Muscle layer of duodenum (tissue), 2 donors: ENCODE measurements around the gene F2RL1.

Experiments used
- H3K27ac ChIP-seq: one replicate; pipeline ENCODE4 v1.7.0; 2013; ENCODE audit warnings: mild to moderate bottlenecking, low read length
- H3K27me3 ChIP-seq: one replicate; pipeline ENCODE4 v1.7.0; 2013; ENCODE audit warnings: low read depth, mild to moderate bottlenecking, control low read depth, low read length
- H3K36me3 ChIP-seq, 2 donors: one replicate each; pipeline ENCODE4 v1.7.0; 2013; ENCODE audit warnings: low read length in 2 of 2, control low read depth in 1 of 2, mild to moderate bottlenecking in 1 of 2; ENCODE audit not compliant: insufficient read depth in 2 of 2, control insufficient read depth in 1 of 2
- H3K4me1 ChIP-seq, 2 donors: one replicate each; pipeline ENCODE4 v1.7.0; 2013; ENCODE audit warnings: low read length in 2 of 2, mild to moderate bottlenecking in 2 of 2, control low read depth in 1 of 2, moderate library complexity in 1 of 2; ENCODE audit not compliant: insufficient read depth in 2 of 2, control insufficient read depth in 1 of 2
- H3K4me3 ChIP-seq, 2 donors: one replicate each; pipeline ENCODE4 v1.7.0; 2013; ENCODE audit warnings: low read length in 2 of 2, low read depth in 1 of 2, mild to moderate bottlenecking in 1 of 2
- H3K9me3 ChIP-seq, 2 donors: one replicate each; pipeline ENCODE4 v1.7.0; 2013; ENCODE audit warnings: low read length in 2 of 2, control low read depth in 1 of 2, mild to moderate bottlenecking in 1 of 2; ENCODE audit not compliant: control insufficient read depth in 1 of 2
- donor health status: healthy.

F2RL1 gene

DNA sequence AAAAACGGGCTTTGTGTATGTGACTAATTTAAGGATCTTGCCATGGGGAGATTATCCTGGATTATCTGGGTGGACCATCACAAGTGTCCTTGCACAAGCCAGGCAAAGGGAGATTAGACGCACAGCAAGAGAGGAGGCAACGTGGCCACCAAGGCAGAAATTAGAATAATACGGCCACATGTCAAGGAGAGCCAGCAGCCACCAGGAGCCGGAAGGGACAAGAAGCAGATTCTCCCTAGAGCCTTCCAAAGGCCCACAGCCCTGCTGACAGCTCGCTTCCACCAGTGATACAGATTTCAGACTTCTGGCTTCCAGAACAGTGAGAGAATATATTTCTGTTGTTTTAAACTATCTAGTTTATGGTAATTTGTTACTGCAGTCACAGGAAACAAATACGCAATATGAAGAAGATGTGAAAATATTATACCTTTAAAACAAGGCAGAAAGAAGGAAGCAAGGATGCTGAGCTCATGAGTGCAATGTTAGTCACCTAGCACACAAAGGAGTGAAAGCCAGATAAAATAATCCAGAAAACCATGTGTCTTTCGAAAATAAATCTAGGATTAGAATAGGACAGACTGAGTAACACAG lies 28.7 kb upstream of the F2RL1 start:
- Histone ChIP-seq H3K27ac (peak overlapping the region; percentile 6), H3K4me3 (no peak overlapping the region), H3K9me3 (no peaks in the 10 kb centered on the region), H3K27me3 (no peaks in the 10 kb centered on the region), H3K4me1 (peaks cover 0 to 6% of the 10 kb centered on the region in 2 donors), H3K36me3 (no peaks in the 10 kb centered on the region)

DNA sequence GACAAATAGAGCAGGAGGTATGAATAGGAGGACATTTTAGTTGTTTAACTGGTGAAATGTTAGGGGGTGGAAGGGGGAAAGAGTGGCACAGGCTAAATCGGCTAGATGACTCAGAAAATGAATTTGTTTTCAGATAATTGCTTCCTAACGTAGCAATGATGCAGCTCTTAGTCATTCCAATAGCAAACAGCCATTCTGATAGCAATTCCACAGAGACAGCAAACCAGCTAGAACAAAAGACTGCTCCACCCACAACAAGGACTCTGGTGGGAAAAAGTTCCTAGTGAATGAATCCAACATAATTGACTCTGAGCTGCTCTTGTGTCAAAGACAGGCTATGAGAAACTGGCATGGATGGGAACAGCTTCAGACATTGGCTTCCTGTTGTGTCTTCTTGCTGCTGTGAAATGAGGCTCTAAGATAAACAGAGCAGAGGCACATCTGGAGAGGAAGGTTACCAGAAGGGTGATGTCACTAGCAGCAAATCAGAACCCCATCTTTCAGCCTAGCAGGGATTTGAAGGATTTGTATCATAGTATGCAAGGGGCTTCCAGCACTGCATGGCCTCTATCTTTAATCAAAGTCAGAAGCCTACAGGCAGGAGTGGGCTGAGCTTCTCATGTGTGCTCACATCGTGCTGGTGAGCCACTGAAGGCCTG lies 28.1 kb upstream of the F2RL1 start:
- Histone ChIP-seq H3K27me3 (no peaks in the 10 kb centered on the region), H3K9me3 (no peaks in the 10 kb centered on the region), H3K27ac (peak overlapping the region; percentile 67), H3K36me3 (no peaks in the 10 kb centered on the region), H3K4me3 (no peak overlapping the region), H3K4me1 (peaks cover 0 to 6% of the 10 kb centered on the region in 2 donors)

DNA sequence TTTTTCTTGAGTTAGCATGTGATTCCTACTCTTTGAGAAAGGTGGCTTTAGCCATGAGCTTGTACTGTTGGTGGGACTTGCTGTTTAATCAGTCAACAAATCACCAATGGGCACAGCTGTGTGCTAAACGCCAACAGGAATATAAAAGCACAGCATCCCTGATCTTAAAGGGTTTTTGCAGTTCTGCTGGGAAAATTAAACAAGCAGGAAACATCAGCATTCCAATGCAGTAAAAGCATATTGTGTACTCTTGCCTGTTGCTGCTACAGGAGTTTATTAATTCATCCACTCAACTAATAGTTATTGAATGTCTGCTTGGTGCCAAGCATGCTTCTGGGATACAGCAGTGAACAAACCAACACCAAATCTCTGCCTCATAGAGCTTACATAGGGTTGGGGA lies 27.4 kb upstream of the F2RL1 start:
- no peaks in the 10 kb centered on the region for H3K9me3 ChIP-seq
- H3K4me1 ChIP-seq, result peaks cover 0 to 6% of the 10 kb centered on the region in 2 donors
- no peaks in the 10 kb centered on the region for H3K36me3 ChIP-seq
- no peak overlapping the region for H3K4me3 ChIP-seq
- H3K27ac ChIP-seq, result peak overlapping the region; percentile 67
- no peaks in the 10 kb centered on the region for H3K27me3 ChIP-seq

DNA sequence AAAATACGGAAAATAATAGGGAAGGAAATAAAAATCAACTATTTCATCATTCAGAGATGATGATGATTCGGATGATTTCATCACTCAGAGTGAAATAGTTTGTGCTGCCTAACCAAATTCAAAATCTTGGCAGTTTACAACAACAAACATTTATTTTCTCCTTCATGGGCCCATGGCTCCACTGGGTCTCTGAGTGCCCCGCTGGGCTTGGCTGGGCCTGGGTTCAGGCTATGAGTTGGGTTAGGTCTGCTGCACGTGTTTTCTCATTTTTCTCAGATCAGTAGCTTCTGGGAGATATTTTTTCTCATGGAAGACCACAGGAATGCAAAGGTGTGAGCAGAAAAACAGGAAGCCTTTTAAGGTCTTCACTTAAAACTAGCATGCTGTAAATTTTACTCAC lies 24.0 kb upstream of the F2RL1 start:
- Histone ChIP-seq H3K9me3 (no peaks in the 10 kb centered on the region), H3K27ac (no peak overlapping the region), H3K36me3 (no peaks in the 10 kb centered on the region), H3K4me1 (peaks cover 0 to 6% of the 10 kb centered on the region in 2 donors), H3K4me3 (no peak overlapping the region), H3K27me3 (no peaks in the 10 kb centered on the region)

DNA sequence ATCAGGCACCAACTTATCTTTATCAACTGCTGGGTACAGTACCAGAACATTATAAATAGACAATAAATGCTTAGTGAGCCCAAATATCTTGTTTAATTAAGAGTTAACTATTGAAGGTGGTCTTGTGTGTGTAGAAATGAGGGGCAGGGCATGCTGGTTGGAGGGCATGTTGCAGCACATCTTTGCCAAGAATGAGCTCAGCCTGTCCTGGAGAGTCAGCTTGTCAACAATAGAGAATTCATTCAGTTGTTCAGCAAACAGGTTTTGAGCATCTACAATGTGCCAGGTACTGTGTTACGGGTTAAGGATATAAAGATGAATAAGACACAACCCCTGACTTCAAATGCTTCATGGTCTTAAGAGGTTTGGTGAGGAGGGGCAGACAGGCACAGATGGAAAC lies 19.2 kb upstream of the F2RL1 start:
- no peak overlapping the region for H3K4me3 ChIP-seq
- no peaks in the 10 kb centered on the region for H3K4me1 ChIP-seq
- H3K27me3 ChIP-seq, result no peaks in the 10 kb centered on the region
- no peaks in the 10 kb centered on the region for H3K9me3 ChIP-seq
- no peak overlapping the region for H3K27ac ChIP-seq
- no peaks in the 10 kb centered on the region for H3K36me3 ChIP-seq

DNA sequence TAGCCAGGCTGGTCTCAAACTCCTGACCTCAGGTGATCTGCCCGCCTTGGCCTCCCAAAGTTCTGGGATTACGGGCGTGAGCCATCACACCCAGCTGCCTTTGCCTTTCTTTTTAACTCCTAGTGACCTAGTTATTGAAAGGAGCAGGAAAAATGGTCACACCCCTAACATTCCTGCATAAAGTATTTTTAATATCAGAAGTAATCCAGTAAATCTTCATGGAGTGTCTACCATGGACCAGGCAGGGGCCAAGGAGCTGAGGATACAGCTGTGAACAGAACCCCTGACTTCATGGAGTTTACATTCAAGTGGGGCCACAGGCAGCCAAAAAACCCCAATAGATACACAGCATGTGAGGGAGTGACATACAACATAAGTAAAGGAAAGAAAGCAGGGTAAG lies 18.3 kb upstream of the F2RL1 start:
- Histone ChIP-seq H3K27ac (no peak overlapping the region), H3K36me3 (no peaks in the 10 kb centered on the region), H3K4me1 (no peaks in the 10 kb centered on the region), H3K27me3 (no peaks in the 10 kb centered on the region), H3K4me3 (no peak overlapping the region), H3K9me3 (no peaks in the 10 kb centered on the region)

DNA sequence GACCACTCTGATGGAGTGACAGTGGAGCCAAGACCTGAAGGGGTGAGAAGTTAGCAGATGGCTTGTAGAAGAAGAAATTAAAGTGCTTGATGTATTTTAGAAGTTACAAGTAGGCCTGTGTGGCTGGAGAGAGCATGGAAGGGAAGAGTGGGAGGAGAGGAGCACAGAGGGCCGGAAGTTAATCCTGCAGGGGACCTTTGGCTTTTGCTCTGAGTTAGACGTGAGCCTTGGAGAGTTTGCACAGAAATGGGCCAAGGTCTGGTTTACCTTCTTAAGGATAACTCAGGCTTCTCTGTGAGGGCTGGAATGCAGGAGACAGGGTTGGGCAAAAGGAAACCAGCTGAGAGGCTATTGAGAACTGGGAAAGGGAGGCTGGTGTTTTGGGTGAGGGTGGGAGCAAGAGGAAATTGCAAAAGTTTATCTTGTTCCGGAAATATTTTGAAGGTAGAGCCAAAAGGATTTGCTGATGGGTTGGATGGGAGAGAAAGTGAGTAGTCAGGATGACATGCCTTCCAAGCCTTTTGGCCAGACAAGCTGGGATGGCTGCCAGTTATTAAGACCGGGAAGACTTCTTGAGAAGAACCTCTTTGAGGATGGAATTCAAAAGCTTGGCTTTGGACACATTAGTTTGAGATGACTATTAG lies 17.5 kb upstream of the F2RL1 start:
- Histone ChIP-seq H3K36me3 (no peaks in the 10 kb centered on the region), H3K4me1 (no peaks in the 10 kb centered on the region), H3K27me3 (no peaks in the 10 kb centered on the region), H3K27ac (no peak overlapping the region), H3K4me3 (no peak overlapping the region), H3K9me3 (no peaks in the 10 kb centered on the region)

DNA sequence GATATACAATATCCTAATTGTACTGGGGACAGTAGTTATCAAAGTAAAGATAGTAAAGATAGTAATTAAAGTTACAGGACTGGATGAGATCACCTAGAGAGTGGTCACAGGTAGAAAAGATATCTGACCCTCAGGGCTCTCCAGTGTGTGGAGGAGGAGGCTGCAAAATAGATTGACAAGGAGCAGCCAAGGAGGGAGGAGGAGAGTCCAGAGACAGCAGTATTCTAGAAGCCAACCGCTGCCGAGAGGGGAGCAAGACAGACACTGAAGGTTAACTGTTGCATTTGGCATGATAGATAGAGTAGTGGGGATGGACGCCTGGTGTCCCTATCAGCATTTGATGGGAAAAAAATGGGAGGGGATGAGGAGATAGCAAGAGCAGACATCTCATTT lies 17.0 kb upstream of the F2RL1 start:
- no peaks in the 10 kb centered on the region for H3K9me3 ChIP-seq
- H3K36me3 ChIP-seq, result no peaks in the 10 kb centered on the region
- H3K27ac ChIP-seq, result no peak overlapping the region
- H3K4me1 ChIP-seq, result no peaks in the 10 kb centered on the region
- no peak overlapping the region for H3K4me3 ChIP-seq
- H3K27me3 ChIP-seq, result no peaks in the 10 kb centered on the region

DNA sequence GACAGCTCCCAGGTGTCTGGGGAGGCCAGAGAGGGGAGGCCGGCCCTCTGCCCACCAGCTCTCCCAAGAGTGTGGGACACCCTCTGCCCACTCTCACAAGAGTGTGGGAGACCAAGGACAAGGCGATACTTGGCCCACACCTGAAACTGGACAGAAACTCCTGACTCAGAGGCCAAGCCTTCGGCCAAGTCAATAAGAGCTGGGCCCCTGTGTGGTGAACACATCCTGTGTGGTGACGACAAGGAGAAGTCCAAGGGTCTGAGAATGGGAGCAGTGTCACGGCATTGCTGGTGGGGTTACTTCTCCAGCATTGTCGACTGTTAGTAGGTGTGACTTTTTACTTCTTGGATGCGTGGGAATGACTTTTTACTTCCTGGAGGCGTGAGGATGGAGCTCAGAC lies 14.6 kb upstream of the F2RL1 start:
- Histone ChIP-seq H3K27me3 (no peaks in the 10 kb centered on the region), H3K36me3 (no peaks in the 10 kb centered on the region), H3K9me3 (no peaks in the 10 kb centered on the region), H3K4me1 (peaks cover 0 to 3% of the 10 kb centered on the region in 2 donors), H3K27ac (no peak overlapping the region), H3K4me3 (no peak overlapping the region)

DNA sequence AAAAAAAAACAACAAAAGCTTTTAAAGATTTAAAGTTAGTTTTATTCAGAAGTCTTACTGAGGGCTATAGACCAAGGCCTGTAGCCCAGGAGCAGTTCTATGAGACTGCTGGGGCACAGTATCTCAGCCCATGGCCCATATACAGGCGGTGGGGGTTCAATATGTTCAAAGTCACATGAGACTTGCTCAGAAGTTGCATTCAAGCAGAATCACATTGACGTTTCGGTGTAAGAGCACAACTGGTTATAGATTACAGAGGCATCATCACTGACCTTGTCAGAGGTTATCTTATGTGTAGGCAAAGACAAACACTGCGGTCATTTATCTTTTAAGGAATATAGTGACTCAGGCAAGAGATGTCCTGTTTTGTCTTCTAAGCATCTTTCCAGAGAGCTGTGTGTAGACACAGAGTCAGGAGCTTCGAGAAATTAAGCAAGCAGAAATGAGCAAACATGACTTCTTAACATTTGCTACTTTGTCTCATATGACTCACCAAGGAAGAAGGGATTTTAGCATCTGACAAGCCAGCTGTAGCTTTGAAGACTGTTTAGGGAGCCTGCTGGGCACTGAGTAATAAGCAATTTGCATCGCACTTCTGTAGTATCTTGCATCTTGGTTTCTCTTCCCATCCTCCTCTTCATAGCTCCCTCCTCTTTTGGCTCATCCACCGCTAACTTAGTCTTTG lies 12.9 kb upstream of the F2RL1 start:
- H3K9me3 ChIP-seq, result no peaks in the 10 kb centered on the region
- no peaks in the 10 kb centered on the region for H3K27me3 ChIP-seq
- no peak overlapping the region for H3K4me3 ChIP-seq
- H3K4me1 ChIP-seq, result peaks cover 0 to 3% of the 10 kb centered on the region in 2 donors
- H3K27ac ChIP-seq, result no peak overlapping the region
- no peaks in the 10 kb centered on the region for H3K36me3 ChIP-seq

DNA sequence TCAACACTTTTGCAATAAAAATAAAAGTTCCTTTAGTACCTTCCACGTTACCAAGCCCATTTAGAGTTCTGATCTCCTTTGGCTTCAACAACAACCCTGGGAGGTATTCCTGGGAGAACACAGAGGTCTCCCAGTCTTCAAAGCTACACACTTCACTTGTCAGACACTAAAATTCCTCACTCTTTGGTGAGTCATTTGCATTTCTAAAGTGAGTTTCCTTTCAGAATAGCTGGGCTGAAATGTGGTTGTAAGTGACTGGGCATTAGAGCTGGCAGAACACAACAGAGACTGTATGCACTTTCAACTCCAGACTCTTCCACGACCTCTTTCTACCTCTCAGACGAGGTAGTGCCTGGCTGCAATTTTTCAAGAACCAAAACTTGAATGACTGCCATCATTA lies 11.5 kb upstream of the F2RL1 start:
- Histone ChIP-seq H3K27ac (no peak overlapping the region), H3K27me3 (no peaks in the 10 kb centered on the region), H3K4me1 (peaks cover 0 to 3% of the 10 kb centered on the region in 2 donors), H3K36me3 (no peaks in the 10 kb centered on the region), H3K9me3 (no peaks in the 10 kb centered on the region), H3K4me3 (no peak overlapping the region)
